Measurements from ENCODE around the gene EXT2. TPM values are rescaled to one million over a fixed set of nuclear protein-coding genes. Genes with fewer than 3 reads are reported as not detected.

Gene EXT2
- total RNA-seq, 3 donors from 2014 or later: 82.1 to 108 (median 96.9) TPM

DNA sequence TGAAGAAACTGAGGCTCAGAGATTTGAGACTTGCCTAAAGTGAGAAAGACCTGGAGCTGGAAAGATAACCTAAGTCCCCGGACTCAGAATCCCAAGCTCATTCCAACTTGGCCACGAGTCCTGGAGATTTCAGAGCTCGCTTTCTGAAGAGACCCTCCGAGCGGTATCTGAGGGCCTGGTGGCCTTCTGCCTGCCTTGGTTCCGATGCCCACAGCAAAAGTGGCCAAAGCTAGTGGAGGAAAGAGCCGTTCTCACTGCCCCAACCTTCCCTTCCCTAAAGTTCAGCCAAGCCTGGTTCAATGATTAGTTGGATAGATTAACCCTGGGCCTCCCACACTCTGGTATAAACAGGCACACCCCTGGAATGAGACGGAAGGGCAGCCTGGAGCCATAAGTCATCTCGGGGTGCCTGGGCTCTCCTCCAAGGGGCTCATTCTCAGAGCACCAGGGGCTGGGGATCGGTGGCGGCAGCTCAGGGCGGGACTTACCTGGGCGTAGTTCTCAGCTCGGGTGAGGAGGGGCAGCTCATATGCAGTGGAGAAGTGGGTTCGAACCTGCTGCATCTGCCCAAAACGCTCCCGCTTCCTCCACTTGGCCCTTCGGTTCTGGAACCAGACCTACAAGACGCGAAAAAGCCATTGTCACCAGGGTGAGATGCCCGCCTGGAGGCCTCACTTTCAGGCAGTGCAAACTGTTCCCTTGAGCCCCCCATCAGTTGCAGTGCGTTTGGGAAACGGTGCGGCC, 171.7 kb downstream of the EXT2 start:
- H3K27me3 ChIP-seq: no peaks in the 10 kb centered on the region
- intact Hi-C loops (cut with DNase I; ENCODE audit: low total_unique reads): no loop called here
- H3K27ac ChIP-seq: no peak overlapping the region
- no peak overlapping the region for H3K4me3 ChIP-seq
- TF ChIP-seq POLR2AphosphoS5 (IDR thresholded peaks at IDR 0.05) (no peak), POLR2A (IDR thresholded peaks at IDR 0.05) (no peak)
- TF ChIP-seq, protein P1, sequence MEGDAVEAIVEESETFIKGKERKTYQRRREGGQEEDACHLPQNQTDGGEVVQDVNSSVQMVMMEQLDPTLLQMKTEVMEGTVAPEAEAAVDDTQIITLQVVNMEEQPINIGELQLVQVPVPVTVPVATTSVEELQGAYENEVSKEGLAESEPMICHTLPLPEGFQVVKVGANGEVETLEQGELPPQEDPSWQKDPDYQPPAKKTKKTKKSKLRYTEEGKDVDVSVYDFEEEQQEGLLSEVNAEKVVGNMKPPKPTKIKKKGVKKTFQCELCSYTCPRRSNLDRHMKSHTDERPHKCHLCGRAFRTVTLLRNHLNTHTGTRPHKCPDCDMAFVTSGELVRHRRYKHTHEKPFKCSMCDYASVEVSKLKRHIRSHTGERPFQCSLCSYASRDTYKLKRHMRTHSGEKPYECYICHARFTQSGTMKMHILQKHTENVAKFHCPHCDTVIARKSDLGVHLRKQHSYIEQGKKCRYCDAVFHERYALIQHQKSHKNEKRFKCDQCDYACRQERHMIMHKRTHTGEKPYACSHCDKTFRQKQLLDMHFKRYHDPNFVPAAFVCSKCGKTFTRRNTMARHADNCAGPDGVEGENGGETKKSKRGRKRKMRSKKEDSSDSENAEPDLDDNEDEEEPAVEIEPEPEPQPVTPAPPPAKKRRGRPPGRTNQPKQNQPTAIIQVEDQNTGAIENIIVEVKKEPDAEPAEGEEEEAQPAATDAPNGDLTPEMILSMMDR (IDR thresholded peaks at IDR 0.05): no peak
- H3K9me3 ChIP-seq: no peaks in the 10 kb centered on the region
- H3K36me3 ChIP-seq: no peaks in the 10 kb centered on the region
- no peaks in the 10 kb centered on the region for H3K4me1 ChIP-seq
- DNase-seq (ENCODE audit: low spot score in 2 of 2): no peak

- DNase-seq (ENCODE audit: low spot score in 2 of 2): no peak
- no peak overlapping the region for H3K4me3 ChIP-seq
- no peaks in the 10 kb centered on the region for H3K27me3 ChIP-seq
- H3K36me3 ChIP-seq: no peaks in the 10 kb centered on the region
- TF ChIP-seq, protein P1 (IDR thresholded peaks at IDR 0.05): no peak
- H3K9me3 ChIP-seq: no peaks in the 10 kb centered on the region
- no peaks in the 10 kb centered on the region for H3K4me1 ChIP-seq
- intact Hi-C loops (cut with DNase I; ENCODE audit: low total_unique reads): no loop called here
- no peak overlapping the region for H3K27ac ChIP-seq
These were observed 172.5 kb downstream of the EXT2 start for GRCh38 chr11:44267750-44268613.

DNA sequence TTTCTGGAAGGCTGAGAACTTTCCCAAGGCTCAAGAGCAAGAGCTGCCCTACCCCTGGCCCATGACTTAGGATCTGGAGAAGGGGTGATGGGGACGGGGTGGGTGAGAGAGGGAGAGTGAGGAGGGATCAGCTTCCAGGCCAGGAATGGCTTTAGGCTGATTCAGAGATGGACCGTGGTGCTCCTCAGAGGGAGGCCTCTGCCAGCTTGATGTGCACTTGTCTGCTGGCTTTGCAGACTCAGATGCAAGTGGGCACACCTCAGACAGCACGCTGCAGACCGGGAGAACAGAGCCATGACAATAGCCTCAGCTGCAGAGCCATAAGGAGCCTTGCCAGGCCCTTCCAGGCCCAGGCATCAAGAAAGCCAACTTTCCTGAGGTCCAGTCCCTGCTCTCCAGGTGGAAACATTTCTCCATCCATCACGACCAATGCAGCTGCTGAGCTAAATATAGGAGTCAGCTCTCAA, 173.2 kb downstream of the EXT2 start:
- peak overlapping the region in 1 of 2 donors; percentile 7 for H3K27ac ChIP-seq
- no peak for TF ChIP-seq POLR2A (IDR thresholded peaks at IDR 0.05)
- TF ChIP-seq, protein P1 (IDR thresholded peaks at IDR 0.05): no peak
- TF ChIP-seq POLR2AphosphoS5 (IDR thresholded peaks at IDR 0.05): no peak
- no peak for DNase-seq (ENCODE audit: low spot score in 2 of 2)
- no peaks in the 10 kb centered on the region for H3K4me1 ChIP-seq
- H3K9me3 ChIP-seq: no peaks in the 10 kb centered on the region
- no peaks in the 10 kb centered on the region for H3K27me3 ChIP-seq
- intact Hi-C loops (cut with DNase I; ENCODE audit: low total_unique reads): no loop called here
- no peak overlapping the region for H3K4me3 ChIP-seq
- H3K36me3 ChIP-seq: no peaks in the 10 kb centered on the region

DNA sequence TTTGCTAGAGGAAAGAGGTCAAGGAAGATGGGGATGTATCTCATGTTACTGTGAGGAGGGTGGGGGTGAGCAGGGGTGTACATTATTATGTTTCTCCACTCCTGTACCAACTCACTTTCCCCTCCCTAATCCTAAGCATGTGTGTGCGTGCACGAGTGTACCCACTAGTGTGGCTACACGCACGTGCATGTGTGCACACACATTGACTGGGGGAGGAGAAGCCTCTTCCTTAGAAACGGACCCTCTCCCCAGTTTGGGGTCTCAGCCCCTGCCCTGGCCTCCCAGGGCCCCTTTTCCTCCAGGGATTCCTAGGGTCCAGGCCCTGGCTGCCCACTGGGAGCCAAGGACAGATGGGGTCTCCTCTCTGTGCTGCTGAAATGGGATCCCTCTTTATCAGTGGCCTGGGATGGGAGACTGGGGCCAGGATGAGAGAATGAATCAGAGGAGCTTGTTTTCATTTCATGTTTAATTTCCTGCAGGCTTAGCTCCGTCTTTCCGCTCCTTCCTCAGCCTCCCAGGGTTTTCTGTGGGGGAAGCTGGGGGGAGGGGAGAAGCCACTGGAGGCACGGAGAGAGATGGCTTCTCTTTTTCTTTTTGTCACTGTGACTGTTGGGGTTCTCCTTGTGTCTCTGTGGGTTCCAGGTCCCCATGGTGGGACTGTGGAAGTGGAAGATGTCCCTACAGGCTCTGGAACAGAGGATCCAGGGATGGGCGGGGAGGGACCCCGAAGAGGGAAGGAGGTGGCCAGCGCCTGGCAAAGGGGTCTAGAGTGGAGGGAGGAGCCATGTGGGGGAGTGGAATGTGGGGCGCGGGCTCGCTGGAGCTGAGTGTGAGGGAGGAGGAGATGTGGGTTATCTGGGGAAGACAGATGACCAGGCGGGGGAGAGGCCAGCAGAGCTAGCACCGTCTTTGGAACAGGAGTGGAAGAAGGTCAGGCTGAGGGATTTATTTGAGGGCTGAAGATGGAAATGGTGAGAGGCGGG, 174.2 kb downstream of the EXT2 start:
- TF ChIP-seq, protein P1 (IDR thresholded peaks at IDR 0.05): no peak
- TF ChIP-seq POLR2A (IDR thresholded peaks at IDR 0.05) (no peak), POLR2AphosphoS5 (IDR thresholded peaks at IDR 0.05) (no peak)
- intact Hi-C loops (cut with DNase I; ENCODE audit: low total_unique reads): no loop called here

More for the DNA sequence above, 174.2 kb downstream of the EXT2 start:
- Histone ChIP-seq H3K36me3 (no peaks in the 10 kb centered on the region), H3K4me3 (peak overlapping the region in 1 of 3 donors; percentile 33), H3K27ac (peak overlapping the region in 1 of 2 donors; percentile 68), H3K4me1 (no peaks in the 10 kb centered on the region), H3K9me3 (no peaks in the 10 kb centered on the region), H3K27me3 (no peaks in the 10 kb centered on the region)
- DNase-seq (ENCODE audit: low spot score in 2 of 2): no peak
